ENCODE data around the gene SIPA1L3.
"Not testable (repeated sequence)": the region's sequence is repeated elsewhere in the genome, so short reads cannot be mapped to it uniquely, and the experiment has no call there.

SIPA1L3 gene

GRCh38 chr19:38210458-38210987 is 303.5 kb downstream of the SIPA1L3 start:
- DNase-seq (ENCODE audit: low read depth, low spot score), result no peak

GRCh38 chr19:38211151-38211591 is 304.2 kb downstream of the SIPA1L3 start:
- no peak for DNase-seq (ENCODE audit: low read depth, low spot score)

- no peak for DNase-seq (ENCODE audit: low read depth, low spot score)
Measured at GRCh38 chr19:38211766-38212165, 304.8 kb downstream of the SIPA1L3 start.

DNA sequence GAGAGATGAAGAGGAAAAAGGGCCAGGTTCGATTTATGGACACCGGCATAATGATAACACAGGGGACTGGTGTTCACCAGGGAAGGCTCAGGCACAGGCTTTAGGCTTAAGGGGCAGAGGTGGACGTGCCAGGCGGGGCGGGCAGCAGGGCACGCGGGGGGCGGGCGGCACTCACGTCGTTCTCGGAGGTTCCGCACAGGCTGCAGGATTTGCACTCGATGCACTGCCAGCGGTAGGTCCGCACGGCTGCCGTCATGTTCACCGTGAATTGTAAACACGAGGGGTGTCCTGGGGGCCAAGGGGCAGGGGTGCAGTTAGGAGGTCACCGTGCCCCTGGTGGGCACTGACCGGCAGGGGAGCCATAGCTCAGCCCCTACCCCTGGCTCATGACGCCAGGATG is 306.5 kb downstream of the SIPA1L3 start:
- no peak for DNase-seq (ENCODE audit: low read depth, low spot score)

DNA sequence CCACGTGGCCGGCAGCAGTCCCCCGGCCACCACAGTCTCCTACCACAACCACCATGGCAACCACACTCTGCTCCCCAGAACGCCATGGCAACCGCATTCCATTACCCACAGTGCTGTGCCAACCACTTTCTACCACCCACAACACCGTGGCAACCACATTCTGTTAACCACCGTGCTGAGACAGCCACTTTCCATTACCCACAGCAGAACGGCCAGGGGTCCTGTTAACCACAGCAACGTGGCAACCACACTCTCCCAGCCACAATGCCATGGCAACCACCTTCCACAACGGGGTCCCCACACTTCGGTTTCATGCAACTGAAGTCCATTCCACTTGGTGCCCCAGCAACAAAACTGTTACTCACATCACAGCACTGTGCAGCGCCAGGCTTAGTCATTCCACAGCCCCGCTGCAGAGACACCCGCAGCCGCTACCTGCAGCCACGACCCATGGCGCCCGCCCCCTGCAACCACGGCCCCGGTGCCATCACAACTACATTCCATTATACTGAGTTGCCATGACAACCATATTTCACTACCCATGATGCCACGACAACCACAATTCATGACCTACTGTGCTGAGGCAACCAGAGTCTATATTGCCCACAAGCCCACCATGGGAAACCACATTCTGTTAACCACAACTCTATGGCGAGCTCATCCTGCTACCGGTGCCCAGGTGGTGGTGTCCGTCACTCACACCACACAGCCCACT is 307.1 kb downstream of the SIPA1L3 start:
- no peak for DNase-seq (ENCODE audit: low read depth, low spot score)

- DNase-seq (ENCODE audit: low read depth, low spot score), result no peak
Measured at GRCh38 chr19:38216785-38217641, 310.0 kb downstream of the SIPA1L3 start.

- no peak for DNase-seq (ENCODE audit: low read depth, low spot score)
Measured at GRCh38 chr19:38218204-38218603, 311.2 kb downstream of the SIPA1L3 start.

DNA sequence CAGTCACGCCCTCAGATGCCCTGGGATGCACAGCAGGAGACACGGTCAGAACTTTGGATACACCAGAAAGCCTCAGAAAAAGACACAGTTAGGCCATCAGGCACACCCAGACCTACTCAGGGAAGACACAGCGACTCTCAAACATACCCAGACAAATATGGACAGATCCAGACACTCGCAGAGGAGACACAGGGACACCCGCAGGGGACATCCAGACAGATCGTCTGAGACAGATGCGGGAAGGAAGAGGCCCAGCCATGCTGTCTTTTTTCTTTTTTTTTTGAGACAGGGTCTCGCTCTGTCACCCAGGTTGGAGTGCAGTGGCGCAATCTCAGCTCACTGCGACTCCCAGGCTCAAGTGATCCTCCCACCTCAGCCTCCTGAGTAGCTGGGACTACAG is 312.2 kb downstream of the SIPA1L3 start:
- DNase-seq (ENCODE audit: low read depth, low spot score), result no peak

- DNase-seq (ENCODE audit: low read depth, low spot score), result no peak
Measured at GRCh38 chr19:38221421-38221820, 314.4 kb downstream of the SIPA1L3 start.

- DNase-seq (ENCODE audit: low read depth, low spot score), result no peak
Measured at GRCh38 chr19:38221919-38222830, 315.2 kb downstream of the SIPA1L3 start.

DNA sequence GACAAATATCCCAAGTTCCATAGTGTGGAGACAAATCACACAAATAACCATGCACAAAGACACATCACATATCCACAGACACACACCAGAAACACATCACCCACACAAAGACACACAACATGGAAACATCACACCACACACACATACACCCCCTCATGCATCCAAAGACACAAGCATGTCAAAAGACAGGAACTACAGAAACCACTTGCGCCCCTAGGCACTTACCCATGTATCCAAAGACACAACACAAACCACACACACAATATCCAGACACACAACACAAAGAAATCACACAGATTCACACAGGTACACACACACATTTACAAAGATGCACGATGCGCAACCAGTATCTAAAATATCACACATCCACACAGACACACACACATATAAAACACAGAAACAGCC is 316.1 kb downstream of the SIPA1L3 start:
- DNase-seq (ENCODE audit: low read depth, low spot score), result no peak

- no peak for DNase-seq (ENCODE audit: low read depth, low spot score)
Measured at GRCh38 chr19:38223617-38224013, 316.6 kb downstream of the SIPA1L3 start.

DNA sequence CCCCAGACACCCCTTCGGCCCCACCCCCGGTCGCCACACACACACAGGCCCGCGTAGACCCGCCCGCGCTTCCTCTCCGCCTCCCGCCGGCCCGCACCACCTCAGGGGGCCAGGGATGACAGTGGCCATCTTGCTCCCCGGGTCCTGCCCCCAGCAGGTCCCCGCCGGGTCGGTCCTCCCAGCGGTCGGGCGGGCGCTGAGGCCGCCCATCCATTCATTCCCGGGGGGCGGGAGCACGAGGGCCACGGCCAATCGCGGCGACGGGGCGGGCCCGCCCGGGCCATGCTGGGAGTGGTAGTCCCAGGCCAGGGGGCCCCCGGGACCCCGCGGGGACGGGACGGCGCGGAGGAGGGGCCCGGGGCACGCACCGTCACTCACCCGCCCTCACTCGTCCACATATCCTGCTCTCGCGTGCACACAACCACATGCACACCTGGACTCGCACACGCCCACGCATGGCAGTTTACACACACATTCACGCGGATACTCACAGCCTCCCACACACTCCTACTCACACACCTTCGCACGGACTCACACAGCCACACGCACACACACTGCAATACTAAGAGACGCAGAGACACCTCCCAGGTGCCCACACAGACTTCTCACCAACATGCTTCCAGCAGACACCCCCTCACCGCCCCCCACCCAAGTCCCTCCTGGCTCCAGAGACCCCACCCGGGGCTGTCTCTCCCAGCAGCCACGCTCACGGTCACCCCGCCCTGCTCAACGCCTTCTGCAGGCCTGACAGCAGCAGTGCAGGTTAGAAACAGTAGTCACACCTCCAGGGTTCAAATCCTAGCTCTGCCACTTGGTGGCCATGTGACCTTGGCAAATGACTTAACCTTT is 317.2 kb downstream of the SIPA1L3 start, which contains the start of gene DPF1:
Gene DPF1, minus strand, starts transcription at position 209 of the 849 bp plus-strand sequence. Its CDS starts 80 bp downstream, at position 129.
- no peak for DNase-seq (ENCODE audit: low read depth, low spot score)

- not testable (repeated sequence) for DNase-seq (ENCODE audit: low read depth, low spot score)
Measured at GRCh38 chr19:38224863-38225218, 317.8 kb downstream of the SIPA1L3 start.

DNA sequence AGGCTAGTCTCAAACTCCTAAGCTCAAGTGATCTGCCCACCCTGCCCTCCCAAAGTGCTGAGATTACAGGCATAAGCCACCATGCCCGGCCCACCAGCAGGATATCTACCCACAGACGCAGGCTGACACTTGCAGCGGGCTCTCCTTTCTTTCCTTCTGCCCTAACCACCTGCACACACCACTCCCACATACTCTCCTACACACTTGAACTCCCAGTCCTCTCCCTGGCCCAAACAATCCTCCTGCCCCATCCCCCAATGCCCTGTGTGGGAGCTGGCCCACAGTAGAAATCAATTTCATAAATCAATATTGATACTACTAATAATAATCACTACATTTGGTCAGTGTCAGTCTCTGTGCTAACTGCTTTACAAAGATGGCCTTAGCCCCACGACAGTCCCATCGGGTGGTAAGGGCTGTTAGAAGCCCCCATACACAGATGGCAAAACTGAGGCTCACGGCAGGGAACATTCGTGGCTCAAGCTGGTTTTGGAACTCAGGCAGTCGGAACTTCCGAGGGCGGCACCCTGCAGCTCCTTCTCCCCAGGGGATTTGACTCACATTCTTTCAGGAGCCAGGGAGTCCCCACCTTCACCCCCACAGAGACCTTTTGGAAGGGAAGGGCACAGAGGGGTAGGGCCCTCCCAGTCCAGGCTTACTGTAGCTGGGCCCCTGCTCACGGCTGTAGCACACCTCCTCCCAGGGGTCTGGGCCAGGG is 320.4 kb downstream of the SIPA1L3 start:
- no peak for DNase-seq (ENCODE audit: low read depth, low spot score)

- DNase-seq (ENCODE audit: low read depth, low spot score), result no peak
Measured at GRCh38 chr19:38228005-38228377, 321.0 kb downstream of the SIPA1L3 start.

DNA sequence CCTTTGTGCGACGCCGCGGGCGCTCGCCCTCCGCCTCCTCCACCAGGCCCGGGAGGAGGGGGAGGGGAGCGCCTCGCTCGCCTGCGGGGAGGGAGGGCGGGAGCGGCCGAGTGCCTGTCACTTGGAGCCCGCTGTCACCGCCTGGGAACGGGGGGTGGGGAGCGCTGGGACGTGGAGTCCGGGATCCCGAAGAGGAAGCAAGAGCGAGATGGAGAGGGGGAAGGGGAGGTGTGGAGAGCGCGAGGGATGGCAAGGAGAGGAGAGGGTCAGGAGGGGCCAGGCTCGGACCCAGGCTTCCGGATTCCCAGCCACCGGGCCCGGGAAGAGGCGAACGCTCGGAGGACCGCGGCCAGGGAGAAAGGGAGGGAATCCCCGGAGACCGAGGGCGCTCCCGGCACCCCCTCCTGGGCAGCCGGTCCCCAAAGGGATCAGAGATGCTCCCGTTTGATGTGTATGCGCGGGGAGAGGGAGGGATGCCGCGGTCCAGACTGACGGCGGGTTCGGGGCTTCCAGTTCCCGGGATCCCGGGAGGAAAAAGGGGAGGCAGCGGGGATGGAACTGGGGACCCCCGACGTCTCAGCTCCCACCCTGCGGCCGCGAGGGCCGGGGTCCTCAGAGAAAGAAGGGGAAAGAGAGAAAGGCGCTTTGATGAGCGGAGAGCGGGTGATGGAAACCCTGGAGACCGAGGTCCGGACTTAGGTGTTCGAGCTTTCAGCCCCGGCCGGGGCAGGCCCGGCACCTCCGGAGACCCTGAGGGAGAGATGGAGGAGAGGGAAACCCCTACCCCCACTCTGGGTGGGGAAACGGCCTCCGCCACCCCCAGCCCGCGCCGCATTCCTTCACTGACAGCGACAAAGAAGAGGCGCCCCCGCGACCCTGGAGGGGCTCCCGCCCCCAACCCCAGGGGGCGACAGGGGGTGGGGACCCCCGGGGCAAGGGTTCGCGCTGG is 321.8 kb downstream of the SIPA1L3 start:
- DNase-seq (ENCODE audit: low read depth, low spot score), result no peak

DNA sequence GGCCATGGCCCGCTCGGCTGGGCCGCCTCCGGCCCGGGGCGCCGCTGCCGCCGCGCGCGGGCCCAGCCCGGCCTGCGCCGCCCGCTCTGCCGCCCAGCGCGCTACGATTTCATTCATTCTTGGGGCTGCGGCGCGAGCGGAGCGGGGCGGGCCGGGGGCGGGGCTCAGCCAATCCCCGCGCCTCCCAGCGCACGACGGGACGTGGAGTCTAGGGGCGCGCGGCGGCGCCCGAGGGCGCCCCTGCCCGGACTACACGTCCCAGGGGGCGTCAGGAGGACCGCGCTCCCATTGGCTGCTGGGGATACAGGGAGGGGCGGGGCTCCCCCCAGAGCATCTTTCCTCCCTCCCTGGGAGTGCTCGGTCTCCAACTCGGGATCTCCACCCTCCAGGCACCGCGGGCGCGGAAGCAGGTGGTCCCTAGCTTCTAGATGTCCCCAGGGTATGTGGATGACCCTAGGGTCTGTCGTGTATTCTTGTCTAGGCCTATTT is 322.6 kb downstream of the SIPA1L3 start:
- DNase-seq (ENCODE audit: low read depth, low spot score), result no peak
